Stimulated activated CD8-positive, alpha-beta memory T cell treated with anti-CD3 and anti-CD28 coated beads, Interleukin-7, amount 100 ng/mL, for 4 hours (primary cell): Measurements from ENCODE around the gene LRRC70.
"Not testable (repeated sequence)": the region's sequence is repeated elsewhere in the genome, so short reads cannot be mapped to it uniquely, and the experiment has no call there.

Experiments
- DNase-seq, 2 donors: peaks; one replicate each; pipeline ENCODE4 v3.0.0-alpha.2; 2020; ENCODE audit warnings: low read depth in 2 of 2

Gene LRRC70

GRCh38 chr5:62578540-62578939 lies at the start of gene LRRC70:
TSS of gene LRRC70 (plus strand) at chr5:62578819. CDS start at chr5:62579439, 620 bp downstream.
- DNase-seq, result no peak

- DNase-seq, result no peak
Observed at GRCh38 chr5:62533597-62533996, 45.0 kb upstream of the LRRC70 start.

GRCh38 chr5:62534461-62535236 lies 44.0 kb upstream of the LRRC70 start:
- no peak for DNase-seq

GRCh38 chr5:62536232-62536631 lies 42.4 kb upstream of the LRRC70 start:
- DNase-seq, result no peak

- DNase-seq, result no peak
Observed at GRCh38 chr5:62536783-62537182, 41.8 kb upstream of the LRRC70 start.

- DNase-seq, result no peak
Observed at GRCh38 chr5:62538017-62538942, 40.3 kb upstream of the LRRC70 start.

GRCh38 chr5:62542720-62543119 lies 35.9 kb upstream of the LRRC70 start:
- DNase-seq, result no peak

- no peak for DNase-seq
Observed at GRCh38 chr5:62547945-62548630, 30.5 kb upstream of the LRRC70 start.

- no peak for DNase-seq
Observed at GRCh38 chr5:62550103-62550502, 28.5 kb upstream of the LRRC70 start.

- DNase-seq, result no peak
Observed at GRCh38 chr5:62555930-62556329, 22.7 kb upstream of the LRRC70 start.

GRCh38 chr5:62558941-62559340 lies 19.7 kb upstream of the LRRC70 start:
- DNase-seq, result no peak

GRCh38 chr5:62560786-62561185 lies 17.8 kb upstream of the LRRC70 start:
- no peak for DNase-seq

- DNase-seq, result no peak
Observed at GRCh38 chr5:62561896-62562295, 16.7 kb upstream of the LRRC70 start.

GRCh38 chr5:62562867-62563266 lies 15.8 kb upstream of the LRRC70 start:
- DNase-seq, result no peak

- DNase-seq, result no peak
Observed at GRCh38 chr5:62564101-62564500, 14.5 kb upstream of the LRRC70 start.

- not testable (repeated sequence) for DNase-seq
Observed at GRCh38 chr5:62565740-62566139, 12.9 kb upstream of the LRRC70 start.

- DNase-seq, result no peak
Observed at GRCh38 chr5:62568143-62568542, 10.5 kb upstream of the LRRC70 start.

GRCh38 chr5:62568800-62569432 lies 9.7 kb upstream of the LRRC70 start:
- no peak for DNase-seq

- no peak for DNase-seq
Observed at GRCh38 chr5:62569470-62569869, 9.1 kb upstream of the LRRC70 start.

GRCh38 chr5:62572918-62573514 lies 5.6 kb upstream of the LRRC70 start:
- DNase-seq, result no peak

GRCh38 chr5:62574599-62574998 lies 4.0 kb upstream of the LRRC70 start:
- DNase-seq, result no peak
